Airway epithelial cell (primary cell): Measurements from ENCODE around the gene KDM1A. TPM values are rescaled to one million over a fixed set of nuclear protein-coding genes. Genes with fewer than 3 reads are reported as not detected.

Source experiments
- total RNA-seq: library from RNA; depleted of rRNA; stranded (reverse); fragments of >200 nt; gene quantifications from 2 replicates; pipeline ENCODE4 v1.2.3, GENCODE V29; 2015

The KDM1A gene
- 105 and 121 TPM in 2 replicates for total RNA-seq

DNA sequence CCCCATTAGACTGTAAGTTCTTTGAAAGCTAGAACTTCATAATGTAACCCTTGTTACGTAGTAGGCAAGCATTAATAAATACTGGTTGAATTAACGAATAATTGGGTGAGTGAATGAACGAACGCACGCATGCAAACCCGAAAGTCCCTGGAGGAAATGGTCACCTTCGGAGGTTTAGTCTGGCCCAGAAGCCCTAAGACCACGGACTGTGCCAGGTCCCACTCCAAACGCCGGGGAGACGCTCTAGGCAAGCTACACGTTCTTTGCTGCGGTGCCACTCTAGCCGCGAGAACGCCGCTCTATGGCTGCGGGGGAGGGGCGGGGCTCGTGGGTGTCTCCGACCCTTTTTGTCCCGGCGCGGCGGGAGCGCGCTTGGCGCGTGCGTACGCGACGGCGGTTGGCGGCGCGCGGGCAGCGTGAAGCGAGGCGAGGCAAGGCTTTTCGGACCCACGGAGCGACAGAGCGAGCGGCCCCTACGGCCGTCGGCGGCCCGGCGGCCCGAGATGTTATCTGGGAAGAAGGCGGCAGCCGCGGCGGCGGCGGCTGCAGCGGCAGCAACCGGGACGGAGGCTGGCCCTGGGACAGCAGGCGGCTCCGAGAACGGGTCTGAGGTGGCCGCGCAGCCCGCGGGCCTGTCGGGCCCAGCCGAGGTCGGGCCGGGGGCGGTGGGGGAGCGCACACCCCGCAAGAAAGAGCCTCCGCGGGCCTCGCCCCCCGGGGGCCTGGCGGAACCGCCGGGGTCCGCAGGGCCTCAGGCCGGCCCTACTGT is at the start of gene KDM1A:
KDM1A (plus strand) TSS at position 375 of the 769 bp plus-strand sequence; CDS start at position 504, 129 bp downstream.

GRCh38 chr1:22972760-22973159 is 46.5 kb upstream of the KDM1A start, which contains the start of gene LACTBL1:
TSS of gene LACTBL1 (minus strand) at chr1:22972866. CDS start at chr1:22972316, 550 bp downstream.

Other genes starting within 250 kb of the KDM1A start
- not detected in 2 replicates for gene LACTBL1, start 46.6 kb upstream of the KDM1A start, total RNA-seq
- not detected in 2 replicates for gene TEX46, start 3.6 kb upstream of the KDM1A start, total RNA-seq
- gene LUZP1, start 149.4 kb downstream of the KDM1A start, total RNA-seq = 24.6 and 34.8 TPM in 2 replicates
- gene HTR1D, start 198.0 kb downstream of the KDM1A start, total RNA-seq = 0.07 TPM in 1 of 2 replicates, not detected in the other